DLD1 (cell line): ENCODE measurements around the gene CHPF.

ENCODE experiments used
- in situ Hi-C: cut with HindIII; loops from 2 replicates; pipeline ENCODE4 v1.10.0; 2017; ENCODE audit warnings: low sequenced_read_pairs

The CHPF gene, protein sequence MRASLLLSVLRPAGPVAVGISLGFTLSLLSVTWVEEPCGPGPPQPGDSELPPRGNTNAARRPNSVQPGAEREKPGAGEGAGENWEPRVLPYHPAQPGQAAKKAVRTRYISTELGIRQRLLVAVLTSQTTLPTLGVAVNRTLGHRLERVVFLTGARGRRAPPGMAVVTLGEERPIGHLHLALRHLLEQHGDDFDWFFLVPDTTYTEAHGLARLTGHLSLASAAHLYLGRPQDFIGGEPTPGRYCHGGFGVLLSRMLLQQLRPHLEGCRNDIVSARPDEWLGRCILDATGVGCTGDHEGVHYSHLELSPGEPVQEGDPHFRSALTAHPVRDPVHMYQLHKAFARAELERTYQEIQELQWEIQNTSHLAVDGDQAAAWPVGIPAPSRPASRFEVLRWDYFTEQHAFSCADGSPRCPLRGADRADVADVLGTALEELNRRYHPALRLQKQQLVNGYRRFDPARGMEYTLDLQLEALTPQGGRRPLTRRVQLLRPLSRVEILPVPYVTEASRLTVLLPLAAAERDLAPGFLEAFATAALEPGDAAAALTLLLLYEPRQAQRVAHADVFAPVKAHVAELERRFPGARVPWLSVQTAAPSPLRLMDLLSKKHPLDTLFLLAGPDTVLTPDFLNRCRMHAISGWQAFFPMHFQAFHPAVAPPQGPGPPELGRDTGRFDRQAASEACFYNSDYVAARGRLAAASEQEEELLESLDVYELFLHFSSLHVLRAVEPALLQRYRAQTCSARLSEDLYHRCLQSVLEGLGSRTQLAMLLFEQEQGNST

DNA sequence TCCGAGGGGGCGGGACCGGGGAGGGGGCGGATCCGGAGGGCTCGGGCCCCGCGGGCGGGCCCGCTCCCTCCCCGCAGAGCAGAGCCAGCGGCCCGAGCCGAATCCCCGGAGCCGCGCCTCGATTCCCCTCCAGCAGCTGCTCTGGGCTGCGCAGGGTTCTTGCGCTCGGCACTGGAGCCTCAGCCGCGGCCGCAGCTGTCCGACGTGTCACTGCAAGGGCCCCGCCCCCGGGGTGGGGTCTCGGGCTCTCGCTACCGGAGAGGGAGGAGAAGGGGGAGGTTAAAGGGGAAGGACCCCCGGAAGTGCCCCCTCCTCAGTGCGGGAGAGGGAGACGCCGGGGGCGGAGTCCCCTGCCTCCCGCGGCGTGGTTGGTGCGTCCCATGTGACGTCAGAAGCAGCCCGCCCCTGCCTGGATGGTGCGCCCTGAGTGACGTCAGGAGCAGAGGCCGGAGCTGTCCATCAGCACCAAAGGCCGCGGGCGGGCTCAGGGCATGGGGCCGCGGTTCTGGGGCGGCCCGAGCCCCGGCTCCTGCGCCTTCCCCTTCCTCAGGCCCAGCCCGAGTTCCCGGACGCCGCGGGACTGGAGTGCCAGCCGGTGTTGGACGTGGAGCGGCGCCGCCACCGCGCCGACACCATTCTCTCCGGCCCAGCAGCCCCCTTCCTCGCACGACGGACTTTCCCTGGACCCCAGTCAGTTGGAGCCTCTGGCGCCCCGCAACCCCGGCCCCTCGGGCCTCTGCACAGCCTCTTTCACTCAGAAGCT lies at the start of gene CHPF, which contains the start of gene TMEM198:
Gene CHPF (minus strand): TSS at position 214 of the 763 bp plus-strand sequence. CDS start 271 bp downstream, outside the sequence.
Gene TMEM198 (plus strand): TSS at position 433 of the 763 bp plus-strand sequence. CDS start 700 bp downstream, outside the sequence.
- in situ Hi-C loops = no loop called here

DNA sequence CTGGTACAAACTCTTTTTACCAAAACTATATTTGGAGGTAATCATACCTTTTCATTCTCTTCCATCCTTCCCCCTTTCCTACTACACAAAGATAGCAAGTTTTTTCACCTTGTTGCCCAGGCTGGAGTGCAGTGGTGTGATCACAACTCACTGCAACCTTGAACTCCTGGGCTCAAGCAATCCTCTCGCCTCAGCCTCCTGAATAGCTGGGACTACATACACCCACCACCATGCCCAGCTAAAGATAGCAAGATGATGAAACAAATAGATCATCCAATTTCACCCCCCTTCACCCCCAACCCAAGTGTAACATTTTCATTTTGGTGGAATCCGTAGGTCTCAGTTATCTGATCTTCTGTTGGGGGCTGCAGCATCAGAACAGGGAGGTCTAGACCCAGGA lies 49.5 kb upstream of the CHPF start:
- in situ Hi-C loops = no loop called here

GRCh38 chr2:219592736-219593135 lies 49.1 kb upstream of the CHPF start:
- in situ Hi-C loops = no loop called here

- in situ Hi-C loops = no loop called here
These were observed 47.5 kb upstream of the CHPF start for GRCh38 chr2:219591091-219591490.

DNA sequence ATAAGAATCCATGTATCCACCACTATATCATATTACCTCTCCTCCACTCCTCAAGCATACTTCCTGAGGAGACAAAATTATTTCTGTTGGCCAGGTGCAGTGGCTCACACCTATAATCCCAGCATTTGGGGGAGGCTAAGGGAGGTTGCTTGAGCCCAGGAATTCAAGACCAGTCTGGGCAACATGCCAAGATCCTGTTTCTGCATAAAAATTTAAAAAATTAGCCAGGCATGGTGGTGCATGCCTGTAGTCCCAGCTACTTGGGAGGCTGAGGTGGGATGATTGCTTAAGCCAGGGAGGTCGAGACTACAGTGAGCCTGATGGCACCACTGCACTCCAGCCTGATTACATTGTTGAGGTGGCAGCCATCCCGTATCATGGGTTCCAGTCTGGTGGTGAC lies 37.7 kb upstream of the CHPF start:
- in situ Hi-C loops = loop anchor here (10.0 kb wide), 1 partner anchor 93 kb away; no protein-coding TSS in a partner anchor

DNA sequence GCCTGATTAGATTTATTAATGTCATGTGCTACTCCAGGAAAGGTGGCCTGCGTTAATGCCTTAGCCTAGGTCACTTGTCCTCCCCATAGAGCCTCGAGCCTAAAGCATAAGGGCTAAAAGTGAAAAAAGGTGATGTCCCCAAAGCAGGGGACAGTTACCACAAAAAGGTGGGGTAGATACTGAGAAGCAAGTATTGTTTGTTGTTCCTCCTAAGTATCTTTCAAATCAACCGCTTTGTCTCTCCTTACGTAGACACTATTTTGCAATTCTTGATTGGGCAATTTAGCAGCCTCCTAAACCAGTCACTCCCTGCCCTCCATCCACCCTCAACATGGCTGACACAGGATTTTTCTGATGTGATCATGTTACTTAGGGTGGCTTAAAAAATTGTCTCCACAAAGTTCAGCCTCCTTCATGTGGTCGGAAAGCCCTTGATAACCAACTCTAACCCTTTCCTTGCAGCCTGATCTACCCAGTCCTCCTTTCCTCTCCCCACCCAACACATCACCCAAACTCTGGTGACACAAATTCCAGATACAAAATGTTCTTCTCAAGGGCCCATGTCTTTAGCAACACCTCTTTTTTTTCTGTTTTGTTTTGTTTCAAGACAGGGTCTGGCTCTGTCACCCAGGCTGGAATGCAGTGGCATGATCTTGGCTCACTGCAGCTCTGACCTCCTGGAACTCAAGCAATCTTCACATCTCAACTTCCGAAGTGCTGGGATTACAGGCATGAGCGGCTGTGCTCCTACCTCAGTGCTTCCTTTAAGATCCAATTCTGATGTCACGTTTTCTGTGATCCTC lies 35.4 kb upstream of the CHPF start:
- in situ Hi-C loops = no loop called here

DNA sequence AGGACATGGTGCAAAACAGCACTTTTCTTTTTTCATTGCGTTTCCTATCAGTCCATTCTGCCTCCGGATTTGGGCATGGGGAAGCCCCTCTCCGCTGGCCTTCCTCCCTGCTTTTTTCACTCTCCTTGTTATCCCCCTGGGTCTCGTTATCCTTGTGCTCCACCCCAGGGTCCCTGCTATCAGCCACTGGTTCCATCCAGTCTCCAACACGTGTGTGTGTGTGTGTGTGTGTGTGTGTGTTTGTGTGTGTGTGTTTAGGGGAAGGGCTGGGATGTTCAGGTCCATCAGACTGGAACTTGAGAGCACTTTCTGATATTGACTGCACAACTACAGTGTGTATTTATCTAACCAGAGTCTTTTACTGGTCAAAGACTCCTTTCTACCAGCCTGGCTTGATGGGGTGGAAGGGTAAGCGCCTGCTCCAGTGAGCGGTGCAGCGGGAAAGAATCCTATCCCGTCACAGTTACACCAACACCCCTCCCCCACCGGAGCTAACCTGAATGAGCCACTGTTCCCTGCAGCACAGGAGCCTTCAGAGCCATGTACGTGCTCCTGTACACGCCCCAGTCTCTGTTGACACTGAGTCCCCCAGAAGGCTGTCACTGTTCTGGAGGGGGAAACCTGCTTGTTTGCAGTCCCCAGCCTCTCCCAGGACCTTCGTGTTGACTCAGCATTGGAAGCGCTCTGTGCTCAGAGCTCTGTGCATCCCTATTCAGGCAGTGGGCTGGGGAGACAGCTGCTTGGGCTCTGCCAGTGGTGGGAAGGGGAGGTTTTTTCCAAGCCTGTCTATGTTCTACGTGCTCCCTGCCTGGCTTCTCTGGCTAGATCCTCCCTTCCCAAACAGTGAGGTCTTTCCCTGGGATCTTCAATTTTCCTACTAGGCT lies 33.1 kb upstream of the CHPF start:
- in situ Hi-C loops = no loop called here

GRCh38 chr2:219575566-219576504 lies 32.2 kb upstream of the CHPF start:
- in situ Hi-C loops = no loop called here

GRCh38 chr2:219574484-219575311 lies 31.1 kb upstream of the CHPF start:
- in situ Hi-C loops = no loop called here

- in situ Hi-C loops = no loop called here
These were observed 29.6 kb upstream of the CHPF start for GRCh38 chr2:219573166-219573565.

DNA sequence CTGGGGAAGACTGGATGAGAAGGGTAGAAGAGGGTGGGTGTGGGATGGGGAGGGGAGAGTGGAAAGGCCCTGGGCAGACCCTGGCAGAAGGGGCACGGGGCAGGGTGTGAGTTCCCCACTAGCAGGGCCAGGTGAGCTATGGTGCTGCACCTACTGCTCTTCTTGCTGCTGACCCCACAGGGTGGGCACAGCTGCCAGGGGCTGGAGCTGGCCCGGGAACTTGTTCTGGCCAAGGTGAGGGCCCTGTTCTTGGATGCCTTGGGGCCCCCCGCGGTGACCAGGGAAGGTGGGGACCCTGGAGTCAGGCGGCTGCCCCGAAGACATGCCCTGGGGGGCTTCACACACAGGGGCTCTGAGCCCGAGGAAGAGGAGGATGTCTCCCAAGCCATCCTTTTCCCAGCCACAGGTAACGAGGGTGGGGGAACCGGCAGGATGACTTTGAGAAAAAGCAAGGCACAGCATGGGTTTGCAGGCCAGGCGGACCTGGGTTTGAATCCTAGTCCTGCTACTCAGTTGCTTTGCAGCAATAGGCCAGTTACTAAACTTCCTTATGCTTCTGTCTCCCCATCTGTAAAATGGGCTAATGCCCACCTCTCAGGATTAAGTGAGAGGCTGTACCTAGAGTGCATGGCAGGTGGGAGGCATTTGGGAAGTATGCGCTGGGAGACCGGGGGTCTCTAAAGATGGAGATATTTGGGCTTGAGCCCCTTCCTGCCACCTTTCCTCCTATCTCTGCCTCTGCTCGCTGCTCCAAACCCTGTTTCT lies 28.8 kb upstream of the CHPF start, which contains the start of gene INHA:
Gene INHA (plus strand): TSS at position 74 of the 765 bp plus-strand sequence. CDS start 65 bp downstream, at position 139.
- in situ Hi-C loops = no loop called here

DNA sequence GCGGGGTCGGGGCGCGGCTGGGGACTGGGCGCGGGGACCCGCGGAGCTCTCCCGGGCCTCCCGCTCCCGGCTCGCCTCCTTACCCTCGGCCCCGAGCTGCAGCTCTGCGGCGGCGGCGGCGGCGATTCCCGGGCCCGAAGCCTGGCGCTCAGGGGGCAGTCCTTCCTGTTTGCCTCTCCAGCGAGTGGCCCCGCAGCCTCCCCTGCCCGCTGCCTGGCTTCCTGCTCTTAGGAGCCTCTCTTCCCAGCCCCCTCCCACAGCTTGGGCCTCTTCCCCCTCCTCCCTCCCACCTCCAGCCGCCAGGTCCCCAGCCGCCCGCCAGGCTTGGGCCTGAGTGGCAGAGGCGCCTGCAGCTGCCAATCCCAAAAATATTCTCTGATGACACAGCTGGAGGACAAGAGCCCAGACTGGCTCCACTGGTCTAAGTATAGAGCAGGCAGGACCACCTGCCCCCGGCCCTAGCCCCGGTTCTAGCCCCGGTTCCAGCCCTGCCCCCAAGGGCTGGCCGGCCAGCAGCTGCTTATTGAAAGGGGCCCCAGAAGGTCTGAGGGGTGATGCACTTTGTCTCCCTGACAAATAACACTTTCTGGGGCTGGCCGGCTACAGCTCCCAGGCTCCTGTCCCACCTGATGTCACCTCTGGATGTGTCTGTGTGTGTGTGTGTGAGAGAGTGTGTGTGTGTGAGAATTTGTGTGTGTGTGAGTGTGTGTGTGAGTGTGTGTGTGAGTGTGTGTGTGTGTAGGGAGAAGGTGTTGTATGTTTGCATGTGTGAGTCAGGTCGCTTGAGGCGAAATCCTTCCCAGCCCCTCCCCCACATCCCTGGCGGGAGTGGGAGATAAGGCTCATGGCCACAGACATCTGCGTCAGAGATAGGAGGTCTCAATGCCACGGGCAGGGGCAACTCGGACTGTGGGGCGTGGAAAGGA lies 28.0 kb upstream of the CHPF start, which contains the start of gene OBSL1:
Gene OBSL1 (minus strand): TSS at position 229 of the 926 bp plus-strand sequence. CDS start 307 bp downstream, outside the sequence.
- in situ Hi-C loops = no loop called here

DNA sequence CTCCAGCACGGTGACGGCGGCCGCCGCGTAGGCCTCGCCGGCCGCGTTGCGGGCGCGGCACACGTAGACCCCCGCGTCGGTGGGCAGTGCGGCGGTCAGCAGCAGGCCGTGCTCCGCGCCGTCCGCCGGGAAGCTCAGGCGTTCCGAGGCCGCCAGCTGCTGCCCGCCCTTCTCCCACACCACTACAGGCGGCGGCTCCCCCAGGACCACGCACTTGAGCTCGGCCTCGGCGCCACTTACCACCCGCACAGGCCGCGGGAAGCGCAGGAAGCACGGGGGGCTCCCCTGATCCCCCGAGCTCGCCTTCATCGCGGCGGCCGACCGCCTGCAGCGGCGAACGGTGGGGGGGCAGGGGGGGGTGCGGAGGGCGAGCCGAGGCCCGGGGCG lies 27.3 kb upstream of the CHPF start:
- in situ Hi-C loops = no loop called here

- in situ Hi-C loops = no loop called here
These were observed 26.8 kb upstream of the CHPF start for GRCh38 chr2:219570194-219570923.

DNA sequence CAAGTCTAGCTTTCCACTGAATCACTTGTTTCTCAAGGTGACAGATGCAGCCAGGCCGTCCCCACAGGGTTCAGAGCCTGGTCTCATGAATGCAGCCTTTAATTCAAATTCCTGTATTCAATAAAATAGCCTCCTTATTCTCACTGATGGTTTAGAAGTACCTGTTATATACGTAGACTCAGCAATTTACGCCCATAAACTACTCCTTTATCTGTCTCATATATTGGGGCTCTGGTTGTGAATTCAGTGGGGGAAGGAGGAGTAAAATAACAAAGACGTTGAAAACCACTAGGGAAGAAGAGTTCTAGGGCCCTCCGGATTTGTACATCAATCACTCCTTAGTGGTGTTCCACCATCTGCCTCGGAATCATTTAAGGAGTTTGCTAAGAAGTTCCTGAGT lies 26.0 kb upstream of the CHPF start:
- in situ Hi-C loops = no loop called here
